ENCODE results near the gene ALAD. TPM values are rescaled to one million over a fixed set of nuclear protein-coding genes. Genes with fewer than 3 reads are reported as not detected.

The ALAD gene
- total and polyA plus RNA-seq, 9 of the 15 experiments (the other 6 are each of a cell fraction or from before 2014, with no cell fraction given): 1.3 to 12.7 (median 6.8) TPM

DNA sequence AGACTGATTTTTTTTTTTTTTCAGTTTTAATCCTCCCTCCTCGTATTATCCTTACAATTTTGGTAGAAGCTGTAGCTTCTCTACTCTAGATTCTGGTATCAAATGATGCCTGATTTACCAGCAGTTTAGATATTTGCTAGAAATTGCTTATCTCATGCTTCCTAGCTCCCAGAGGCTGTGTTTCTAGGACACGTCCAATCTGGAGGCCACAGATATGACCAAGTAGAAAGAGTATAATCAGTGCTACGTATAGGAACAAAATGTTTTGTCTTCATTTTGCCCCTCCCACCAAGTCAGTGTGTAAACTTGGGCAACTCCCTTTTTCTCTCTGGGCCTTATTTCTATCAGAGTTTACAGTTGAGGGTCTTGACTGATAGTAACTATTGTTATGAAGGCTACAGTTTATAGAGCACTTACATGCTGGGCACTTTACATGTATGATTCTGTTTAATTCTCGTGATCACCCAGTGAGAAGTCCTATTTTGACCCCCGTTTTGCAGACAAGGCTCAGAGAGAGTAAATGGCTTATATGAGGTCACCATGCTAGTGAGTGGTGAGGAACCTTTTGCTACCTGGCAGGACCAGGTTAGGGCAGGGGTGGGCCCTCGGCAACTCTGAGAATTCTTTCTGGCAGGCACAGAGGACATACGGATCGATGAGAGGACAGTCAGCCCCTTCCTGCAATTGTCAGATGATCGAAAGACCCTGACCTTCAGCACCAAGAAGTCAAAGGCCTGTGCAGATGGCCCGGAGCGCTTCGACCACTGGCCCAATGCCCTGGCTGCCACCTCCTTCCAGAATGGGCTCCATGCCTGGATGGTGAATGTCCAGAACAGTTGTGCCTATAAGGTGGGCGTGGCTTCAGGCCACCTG is 31.9 kb downstream of the ALAD start (continued):
- TF ChIP-seq ZNF263 (CRISPR knock-in tag; IDR thresholded peaks at IDR 0.05; ENCODE audit: borderline replicate concordance) (no peak), ARNT (IDR thresholded peaks at IDR 0.05) (peak; percentile 16 to 86; a peak in 2 of 4 replicates), SMARCA4 (IDR thresholded peaks at IDR 0.05) (peak; percentile 97), TAF1 (IDR thresholded peaks at IDR 0.05; ENCODE audit: control insufficient read depth, extremely low read depth, insufficient read depth, low read length, severe bottlenecking) (no peak), GATAD2A (IDR thresholded peaks at IDR 0.05) (no peak), RFX5 (IDR thresholded peaks at IDR 0.05; ENCODE audit: low read depth, low read length) (no peak), EGR1 (conservative IDR thresholded peaks at IDR 0.05) (no peak), LEF1 (IDR thresholded peaks at IDR 0.05) (peak; percentile 74; the same call in 1 of the 2 replicates), POLR2AphosphoS5 (IDR thresholded peaks at IDR 0.05; ENCODE audit: control insufficient read depth, insufficient read depth, low read depth, low read length) (peak; percentile 94), KLF10 (CRISPR knock-in tag; IDR thresholded peaks at IDR 0.05) (no peak)
- TF ChIP-seq, protein P1, sequence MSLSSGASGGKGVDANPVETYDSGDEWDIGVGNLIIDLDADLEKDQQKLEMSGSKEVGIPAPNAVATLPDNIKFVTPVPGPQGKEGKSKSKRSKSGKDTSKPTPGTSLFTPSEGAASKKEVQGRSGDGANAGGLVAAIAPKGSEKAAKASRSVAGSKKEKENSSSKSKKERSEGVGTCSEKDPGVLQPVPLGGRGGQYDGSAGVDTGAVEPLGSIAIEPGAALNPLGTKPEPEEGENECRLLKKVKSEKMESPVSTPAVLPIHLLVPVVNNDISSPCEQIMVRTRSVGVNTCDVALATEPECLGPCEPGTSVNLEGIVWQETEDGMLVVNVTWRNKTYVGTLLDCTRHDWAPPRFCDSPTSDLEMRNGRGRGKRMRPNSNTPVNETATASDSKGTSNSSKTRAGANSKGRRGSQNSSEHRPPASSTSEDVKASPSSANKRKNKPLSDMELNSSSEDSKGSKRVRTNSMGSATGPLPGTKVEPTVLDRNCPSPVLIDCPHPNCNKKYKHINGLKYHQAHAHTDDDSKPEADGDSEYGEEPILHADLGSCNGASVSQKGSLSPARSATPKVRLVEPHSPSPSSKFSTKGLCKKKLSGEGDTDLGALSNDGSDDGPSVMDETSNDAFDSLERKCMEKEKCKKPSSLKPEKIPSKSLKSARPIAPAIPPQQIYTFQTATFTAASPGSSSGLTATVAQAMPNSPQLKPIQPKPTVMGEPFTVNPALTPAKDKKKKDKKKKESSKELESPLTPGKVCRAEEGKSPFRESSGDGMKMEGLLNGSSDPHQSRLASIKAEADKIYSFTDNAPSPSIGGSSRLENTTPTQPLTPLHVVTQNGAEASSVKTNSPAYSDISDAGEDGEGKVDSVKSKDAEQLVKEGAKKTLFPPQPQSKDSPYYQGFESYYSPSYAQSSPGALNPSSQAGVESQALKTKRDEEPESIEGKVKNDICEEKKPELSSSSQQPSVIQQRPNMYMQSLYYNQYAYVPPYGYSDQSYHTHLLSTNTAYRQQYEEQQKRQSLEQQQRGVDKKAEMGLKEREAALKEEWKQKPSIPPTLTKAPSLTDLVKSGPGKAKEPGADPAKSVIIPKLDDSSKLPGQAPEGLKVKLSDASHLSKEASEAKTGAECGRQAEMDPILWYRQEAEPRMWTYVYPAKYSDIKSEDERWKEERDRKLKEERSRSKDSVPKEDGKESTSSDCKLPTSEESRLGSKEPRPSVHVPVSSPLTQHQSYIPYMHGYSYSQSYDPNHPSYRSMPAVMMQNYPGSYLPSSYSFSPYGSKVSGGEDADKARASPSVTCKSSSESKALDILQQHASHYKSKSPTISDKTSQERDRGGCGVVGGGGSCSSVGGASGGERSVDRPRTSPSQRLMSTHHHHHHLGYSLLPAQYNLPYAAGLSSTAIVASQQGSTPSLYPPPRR (CRISPR knock-in tag; IDR thresholded peaks at IDR 0.05; ENCODE audit: borderline replicate concordance): no peak
- TF ChIP-seq, protein P2, sequence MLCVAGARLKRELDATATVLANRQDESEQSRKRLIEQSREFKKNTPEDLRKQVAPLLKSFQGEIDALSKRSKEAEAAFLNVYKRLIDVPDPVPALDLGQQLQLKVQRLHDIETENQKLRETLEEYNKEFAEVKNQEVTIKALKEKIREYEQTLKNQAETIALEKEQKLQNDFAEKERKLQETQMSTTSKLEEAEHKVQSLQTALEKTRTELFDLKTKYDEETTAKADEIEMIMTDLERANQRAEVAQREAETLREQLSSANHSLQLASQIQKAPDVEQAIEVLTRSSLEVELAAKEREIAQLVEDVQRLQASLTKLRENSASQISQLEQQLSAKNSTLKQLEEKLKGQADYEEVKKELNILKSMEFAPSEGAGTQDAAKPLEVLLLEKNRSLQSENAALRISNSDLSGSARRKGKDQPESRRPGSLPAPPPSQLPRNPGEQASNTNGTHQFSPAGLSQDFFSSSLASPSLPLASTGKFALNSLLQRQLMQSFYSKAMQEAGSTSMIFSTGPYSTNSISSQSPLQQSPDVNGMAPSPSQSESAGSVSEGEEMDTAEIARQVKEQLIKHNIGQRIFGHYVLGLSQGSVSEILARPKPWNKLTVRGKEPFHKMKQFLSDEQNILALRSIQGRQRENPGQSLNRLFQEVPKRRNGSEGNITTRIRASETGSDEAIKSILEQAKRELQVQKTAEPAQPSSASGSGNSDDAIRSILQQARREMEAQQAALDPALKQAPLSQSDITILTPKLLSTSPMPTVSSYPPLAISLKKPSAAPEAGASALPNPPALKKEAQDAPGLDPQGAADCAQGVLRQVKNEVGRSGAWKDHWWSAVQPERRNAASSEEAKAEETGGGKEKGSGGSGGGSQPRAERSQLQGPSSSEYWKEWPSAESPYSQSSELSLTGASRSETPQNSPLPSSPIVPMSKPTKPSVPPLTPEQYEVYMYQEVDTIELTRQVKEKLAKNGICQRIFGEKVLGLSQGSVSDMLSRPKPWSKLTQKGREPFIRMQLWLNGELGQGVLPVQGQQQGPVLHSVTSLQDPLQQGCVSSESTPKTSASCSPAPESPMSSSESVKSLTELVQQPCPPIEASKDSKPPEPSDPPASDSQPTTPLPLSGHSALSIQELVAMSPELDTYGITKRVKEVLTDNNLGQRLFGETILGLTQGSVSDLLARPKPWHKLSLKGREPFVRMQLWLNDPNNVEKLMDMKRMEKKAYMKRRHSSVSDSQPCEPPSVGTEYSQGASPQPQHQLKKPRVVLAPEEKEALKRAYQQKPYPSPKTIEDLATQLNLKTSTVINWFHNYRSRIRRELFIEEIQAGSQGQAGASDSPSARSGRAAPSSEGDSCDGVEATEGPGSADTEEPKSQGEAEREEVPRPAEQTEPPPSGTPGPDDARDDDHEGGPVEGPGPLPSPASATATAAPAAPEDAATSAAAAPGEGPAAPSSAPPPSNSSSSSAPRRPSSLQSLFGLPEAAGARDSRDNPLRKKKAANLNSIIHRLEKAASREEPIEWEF (CRISPR knock-in tag; IDR thresholded peaks at IDR 0.05): no peak
- TF ChIP-seq, protein P3, sequence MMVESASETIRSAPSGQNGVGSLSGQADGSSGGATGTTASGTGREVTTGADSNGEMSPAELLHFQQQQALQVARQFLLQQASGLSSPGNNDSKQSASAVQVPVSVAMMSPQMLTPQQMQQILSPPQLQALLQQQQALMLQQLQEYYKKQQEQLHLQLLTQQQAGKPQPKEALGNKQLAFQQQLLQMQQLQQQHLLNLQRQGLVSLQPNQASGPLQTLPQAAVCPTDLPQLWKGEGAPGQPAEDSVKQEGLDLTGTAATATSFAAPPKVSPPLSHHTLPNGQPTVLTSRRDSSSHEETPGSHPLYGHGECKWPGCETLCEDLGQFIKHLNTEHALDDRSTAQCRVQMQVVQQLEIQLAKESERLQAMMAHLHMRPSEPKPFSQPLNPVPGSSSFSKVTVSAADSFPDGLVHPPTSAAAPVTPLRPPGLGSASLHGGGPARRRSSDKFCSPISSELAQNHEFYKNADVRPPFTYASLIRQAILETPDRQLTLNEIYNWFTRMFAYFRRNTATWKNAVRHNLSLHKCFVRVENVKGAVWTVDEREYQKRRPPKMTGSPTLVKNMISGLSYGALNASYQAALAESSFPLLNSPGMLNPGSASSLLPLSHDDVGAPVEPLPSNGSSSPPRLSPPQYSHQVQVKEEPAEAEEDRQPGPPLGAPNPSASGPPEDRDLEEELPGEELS (CRISPR knock-in tag; IDR thresholded peaks at IDR 0.05; ENCODE audit: borderline replicate concordance): no peak
- TF ChIP-seq, protein P4, sequence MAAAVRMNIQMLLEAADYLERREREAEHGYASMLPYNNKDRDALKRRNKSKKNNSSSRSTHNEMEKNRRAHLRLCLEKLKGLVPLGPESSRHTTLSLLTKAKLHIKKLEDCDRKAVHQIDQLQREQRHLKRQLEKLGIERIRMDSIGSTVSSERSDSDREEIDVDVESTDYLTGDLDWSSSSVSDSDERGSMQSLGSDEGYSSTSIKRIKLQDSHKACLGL (CRISPR knock-in tag; IDR thresholded peaks at IDR 0.05; ENCODE audit: borderline replicate concordance, poor library complexity, severe bottlenecking): no peak
